HFF-Myc (cell line): ENCODE results near the gene EEFSEC.

ENCODE experiments used
- DNase-seq: peaks from one replicate; pipeline ENCODE4 v3.0.0-alpha.2; 2011; ENCODE audit warnings: low read depth; ENCODE audit errors: extremely low read depth
- H3K4me3 ChIP-seq: replicated peaks from 2 replicates; pipeline ENCODE4 v1.5.1; 2011; ENCODE audit warnings: low read depth, mild to moderate bottlenecking, control low read depth, low read length
- CTCF ChIP-seq: IDR thresholded peaks from 2 replicates; pipeline ENCODE4 v1.5.1; 2012; ENCODE audit warnings: mild to moderate bottlenecking, low read depth, low read length, control low read depth; ENCODE audit errors: missing control alignments

Gene EEFSEC

GRCh38 chr3:128232376-128233178 is 79.3 kb downstream of the EEFSEC start:
- H3K4me3 ChIP-seq = no peak overlapping the region
- DNase-seq = no peak
- TF ChIP-seq CTCF = no peak

- no peak for TF ChIP-seq CTCF
- DNase-seq = peak; percentile 41
Observed at GRCh38 chr3:128235207-128235926, 82.1 kb downstream of the EEFSEC start.

GRCh38 chr3:128236657-128237056 is 83.4 kb downstream of the EEFSEC start:
- H3K4me3 ChIP-seq = no peak overlapping the region
- no peak for TF ChIP-seq CTCF
- no peak for DNase-seq

More at GRCh38 chr3:128235207-128235926, 82.1 kb downstream of the EEFSEC start:
- no peak overlapping the region for H3K4me3 ChIP-seq

GRCh38 chr3:128237348-128238183 is 84.3 kb downstream of the EEFSEC start:
- TF ChIP-seq CTCF = no peak
- no peak for DNase-seq
- no peak overlapping the region for H3K4me3 ChIP-seq

- no peak overlapping the region for H3K4me3 ChIP-seq
- DNase-seq = no peak
- no peak for TF ChIP-seq CTCF
Observed at GRCh38 chr3:128238184-128238489, 84.9 kb downstream of the EEFSEC start.

- no peak overlapping the region for H3K4me3 ChIP-seq
- no peak for DNase-seq
- no peak for TF ChIP-seq CTCF
Observed at GRCh38 chr3:128239304-128239703, 86.0 kb downstream of the EEFSEC start.
